NCI-H1930 (cell line): ENCODE data around the gene AFF3.
"Not testable (repeated sequence)": the region's sequence is repeated elsewhere in the genome, so short reads cannot be mapped to it uniquely, and the experiment has no call there.

ENCODE experiments used
- DNase-seq, 2 experiments: peaks; one replicate each; lab custom pipeline; 2025; lab: John Stamatoyannopoulos, UW

The AFF3 gene

GRCh38 chr2:99550368-99550767, 592.0 kb downstream of the AFF3 start:
- DNase-seq: no peak

DNA sequence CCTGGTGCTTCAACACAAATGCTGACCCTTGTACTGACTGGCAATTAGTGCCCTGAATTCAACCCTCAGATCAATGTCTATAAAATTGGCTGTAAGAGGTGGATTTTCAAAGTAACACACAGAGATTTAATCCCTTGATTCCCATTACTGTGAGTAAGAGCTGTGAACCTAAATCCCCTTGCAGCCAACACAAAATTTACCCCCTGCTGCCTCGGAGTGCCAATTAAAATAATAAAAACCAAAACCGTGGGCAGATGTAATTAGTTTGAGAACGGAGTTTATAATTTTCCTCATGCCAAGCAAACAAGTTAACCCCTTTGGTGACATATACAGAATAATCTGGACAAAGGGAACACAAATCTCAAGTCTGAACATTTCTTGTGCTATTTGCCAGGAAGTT, 596.8 kb downstream of the AFF3 start:
- DNase-seq: no peak

DNA sequence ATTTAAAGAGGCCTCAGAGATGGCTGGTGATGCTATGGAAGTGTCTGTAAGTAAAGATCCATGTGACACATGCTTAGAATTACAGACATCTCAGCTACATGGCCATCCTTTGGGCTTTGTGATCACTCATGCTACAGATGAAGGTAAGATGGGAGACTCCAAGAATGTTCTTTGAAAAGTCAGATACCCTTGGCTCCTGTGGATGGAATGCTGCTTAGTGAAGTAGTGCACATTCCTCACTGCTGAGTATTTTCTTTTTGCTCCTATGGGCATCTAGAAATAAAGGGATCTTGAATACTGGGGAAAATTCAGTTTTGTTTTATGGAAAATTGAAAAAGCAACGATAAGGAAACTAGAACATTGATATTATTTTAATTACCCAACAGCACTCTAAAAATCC, 597.3 kb downstream of the AFF3 start:
- no peak for DNase-seq

GRCh38 chr2:99544608-99545007, 597.8 kb downstream of the AFF3 start:
- DNase-seq: no peak

DNA sequence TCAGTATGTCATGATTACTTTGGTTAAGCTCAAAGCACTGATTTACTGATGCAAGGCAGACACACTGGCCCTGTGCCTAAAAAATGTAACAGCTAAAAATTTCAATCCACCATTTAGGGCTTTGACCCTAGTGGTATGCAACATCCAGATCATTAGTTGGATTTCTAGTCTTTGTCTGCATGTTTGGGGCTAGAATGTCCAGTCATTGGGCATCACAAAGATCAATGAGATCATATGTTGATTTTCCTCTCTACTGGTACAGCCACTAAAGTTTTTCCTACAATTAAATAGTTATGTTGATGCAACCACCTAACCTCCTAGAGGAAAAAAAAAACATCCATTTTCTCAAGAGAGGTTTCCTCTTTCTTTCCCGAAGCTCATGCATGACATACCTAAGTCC, 599.1 kb downstream of the AFF3 start:
- DNase-seq: no peak

DNA sequence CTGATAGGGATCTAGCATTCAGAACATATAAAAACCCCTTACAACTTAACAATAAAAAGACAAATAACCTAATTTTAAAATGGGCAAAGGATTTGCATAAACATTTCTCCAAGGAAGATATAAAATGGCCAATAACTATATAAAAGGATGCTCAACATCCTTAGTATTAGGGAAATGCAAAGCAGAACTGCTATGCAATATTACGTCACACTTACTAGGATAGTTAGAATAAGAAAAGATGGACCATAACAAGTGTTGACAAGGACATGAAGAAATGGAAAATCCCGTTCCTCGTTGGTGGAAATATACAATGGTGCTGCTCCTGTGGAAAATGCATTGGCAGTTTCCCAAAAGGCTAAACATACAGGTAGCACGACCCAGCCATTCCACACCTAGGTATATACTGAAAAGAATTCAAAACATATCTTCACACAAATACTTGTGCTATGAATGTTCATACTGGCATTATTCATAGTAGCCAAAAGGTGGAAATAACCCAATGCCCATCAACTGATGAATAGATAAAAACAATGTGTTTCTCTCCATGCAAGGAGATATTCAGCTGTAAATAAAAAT, 604.4 kb downstream of the AFF3 start:
- DNase-seq: no peak

GRCh38 chr2:99524056-99524455, 618.3 kb downstream of the AFF3 start:
- no peak for DNase-seq

- DNase-seq: no peak
These were observed 620.2 kb downstream of the AFF3 start for GRCh38 chr2:99522157-99522556.

DNA sequence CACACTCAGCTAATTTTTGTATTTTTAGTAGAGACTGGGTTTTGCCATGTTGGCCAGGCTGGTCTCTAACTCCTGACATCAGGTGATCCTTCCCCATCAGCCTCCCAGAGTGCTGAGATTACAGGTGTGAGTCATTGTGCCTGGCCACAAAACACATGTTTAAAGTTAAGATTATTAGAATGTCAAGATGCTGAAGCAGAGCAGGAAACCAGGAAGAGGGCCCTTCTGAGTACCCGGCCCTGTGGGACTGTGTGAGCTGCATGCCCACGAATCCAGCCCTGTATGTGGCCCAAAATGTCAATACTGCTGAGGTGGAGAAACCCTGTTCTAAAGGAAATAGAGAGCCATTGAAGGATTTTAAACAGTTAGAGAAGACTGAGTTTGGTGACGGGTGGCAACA, 621.6 kb downstream of the AFF3 start:
- no peak for DNase-seq

GRCh38 chr2:99520195-99520594, 622.2 kb downstream of the AFF3 start:
- DNase-seq: no peak

- DNase-seq: no peak
These were observed 628.0 kb downstream of the AFF3 start for GRCh38 chr2:99514357-99514756.

DNA sequence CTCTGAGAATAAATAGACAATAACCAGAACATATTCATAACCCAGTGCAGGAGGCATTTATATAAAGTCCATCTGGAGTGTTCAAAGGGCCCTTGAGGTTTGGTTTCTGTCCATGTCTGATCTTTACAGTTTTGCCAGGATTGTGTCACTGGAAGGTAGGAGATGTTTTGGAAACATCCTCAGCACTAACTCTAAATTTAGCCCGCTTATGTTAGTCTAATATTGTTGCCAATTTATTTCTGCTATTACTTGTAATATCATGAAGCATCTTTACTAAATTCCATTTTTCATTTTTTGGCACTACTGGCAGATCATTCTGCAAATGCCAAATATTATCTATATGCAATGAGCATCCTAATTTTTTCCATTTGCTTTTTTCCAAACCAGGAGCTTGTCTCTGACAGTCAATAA, 630.2 kb downstream of the AFF3 start:
- no peak for DNase-seq

DNA sequence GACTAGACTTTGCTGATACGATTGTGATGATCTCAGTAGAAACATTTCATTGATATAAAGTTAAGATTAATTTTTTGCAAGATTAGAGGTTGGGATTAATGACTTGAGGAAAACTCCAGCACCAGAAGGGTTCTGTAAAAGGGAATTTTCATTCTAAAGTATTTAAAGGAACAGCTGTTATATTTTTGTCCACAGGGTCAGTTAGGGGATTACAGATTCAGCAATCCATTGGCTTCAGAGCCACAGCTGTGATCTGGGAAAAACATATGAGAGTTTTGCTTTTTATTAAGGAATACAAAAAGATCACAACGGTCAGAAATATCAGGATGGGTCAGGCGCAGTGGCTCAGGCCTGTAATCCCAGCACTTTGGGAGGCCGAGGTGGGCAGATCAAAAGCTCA, 633.0 kb downstream of the AFF3 start:
- no peak for DNase-seq

DNA sequence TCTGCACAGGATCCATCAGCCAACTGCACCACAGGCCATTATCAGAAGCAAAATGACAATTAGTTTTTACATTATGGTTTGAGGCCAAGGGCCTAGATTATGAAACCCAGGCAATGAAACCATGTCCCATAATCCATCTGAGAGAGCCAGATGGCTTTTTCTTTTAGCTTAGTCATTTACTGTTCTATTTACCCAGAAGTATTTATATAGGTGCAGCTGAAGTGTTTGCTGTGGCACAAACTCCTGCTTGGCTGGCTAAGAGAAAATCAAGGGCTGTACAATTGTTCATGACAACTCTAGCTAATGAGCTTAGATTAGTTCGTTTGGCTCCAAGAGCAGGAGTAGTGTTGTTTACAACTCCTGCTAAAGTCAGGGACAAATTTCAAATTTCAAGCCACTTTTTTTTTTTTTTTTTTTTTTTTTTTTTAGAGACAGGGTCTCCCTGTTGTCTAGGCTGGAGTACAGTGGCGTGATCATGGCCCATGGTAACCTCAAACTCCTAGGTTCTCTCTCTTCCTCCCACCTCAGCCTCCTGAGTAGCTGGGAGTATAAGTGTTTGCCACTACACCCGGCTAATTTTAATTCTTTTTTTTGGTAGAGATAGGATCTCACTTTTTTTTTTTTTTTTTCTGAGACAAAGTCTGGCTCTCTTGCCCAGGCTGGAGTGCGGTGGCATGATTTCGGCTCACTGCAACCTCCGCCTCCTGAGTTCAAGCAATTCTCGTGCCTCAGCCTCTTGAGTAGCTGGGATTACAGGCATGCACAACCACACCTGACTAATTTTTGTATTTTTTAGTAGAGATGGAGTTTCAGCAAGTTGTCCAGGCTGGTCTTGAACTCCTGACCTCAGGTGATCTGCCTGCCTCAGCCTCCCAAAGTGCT, 634.2 kb downstream of the AFF3 start:
- peak; percentile 75 to 79 for DNase-seq

DNA sequence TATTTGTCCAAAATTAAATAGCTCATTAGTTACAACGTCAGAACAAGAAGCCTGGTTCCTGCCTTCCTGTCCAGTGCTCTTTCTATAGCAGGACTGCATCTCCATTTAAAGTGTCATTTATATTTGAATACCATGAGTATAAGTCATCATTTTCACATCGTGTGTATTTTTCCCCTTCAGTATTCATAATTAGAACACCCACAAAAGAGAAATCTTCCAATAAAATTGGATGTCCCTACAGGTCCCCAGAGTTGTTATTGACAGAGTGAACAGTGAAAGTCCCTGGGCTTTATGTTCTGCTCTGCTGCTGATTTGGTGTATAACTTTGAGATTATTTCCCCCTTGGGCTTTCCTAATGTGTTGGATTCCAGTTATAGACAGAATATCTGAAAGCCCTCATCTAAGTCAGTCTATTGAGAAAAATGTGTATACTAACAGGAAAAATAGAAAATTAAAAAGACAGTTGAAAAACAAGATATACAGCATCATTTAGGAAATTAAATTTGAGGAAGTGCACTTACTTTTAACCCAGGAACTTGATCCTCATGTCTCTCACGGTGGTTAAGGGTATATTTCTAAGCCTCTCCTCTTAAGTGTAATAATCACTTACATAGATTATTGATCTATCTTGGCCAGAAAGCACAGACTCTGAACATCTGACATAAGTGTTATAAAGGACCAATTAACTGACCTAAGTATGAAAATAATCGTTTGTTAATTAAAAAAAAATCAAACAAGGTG, 637.4 kb downstream of the AFF3 start:
- no peak for DNase-seq

GRCh38 chr2:99503662-99504416, 638.6 kb downstream of the AFF3 start:
- not testable (repeated sequence) for DNase-seq

DNA sequence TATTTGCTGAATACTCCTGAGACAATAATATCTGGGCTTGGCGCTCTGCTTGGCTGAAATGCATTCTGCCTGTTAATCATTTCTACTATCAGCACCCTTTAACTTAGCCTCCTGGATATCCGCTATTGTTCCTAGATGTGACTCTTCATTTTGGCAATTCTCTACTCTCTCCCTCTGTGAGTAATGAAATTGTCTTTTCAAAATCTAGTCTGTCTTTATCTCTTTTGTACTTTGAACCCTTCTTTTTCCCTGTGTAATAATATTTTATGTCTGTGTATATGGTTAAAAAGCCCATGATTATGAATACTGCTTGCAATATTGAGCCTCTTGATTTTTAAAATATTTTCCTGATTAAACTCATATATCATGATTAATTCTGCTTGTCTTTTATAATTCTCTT, 646.4 kb downstream of the AFF3 start:
- no peak for DNase-seq
